KMS-11 (cell line): Measurements from ENCODE around the gene TAT.
A peak's percentile ranks its signal among the peaks of the same experiment; 100 is the strongest.

Experiments used
- H2AFZ ChIP-seq: fragments of 200-600 bp; sonication (generic); 2 replicates; pipeline ENCODE4 v1.6.1; 2016; ENCODE audit warnings: antibody characterized with exemption, mixed run types, low read depth
- H3K27ac ChIP-seq: fragments of 200-600 bp; sonication (generic); 2 replicates; pipeline ENCODE4 v1.6.1; 2016; ENCODE audit warnings: mild to moderate bottlenecking, mixed run types
- H3K27me3 ChIP-seq: fragments of 200-600 bp; sonication (generic); 2 replicates; pipeline ENCODE4 v1.6.1; 2017; ENCODE audit warnings: mild to moderate bottlenecking, low read depth, mixed run types, moderate library complexity; ENCODE audit not compliant: insufficient read depth
- H3K36me3 ChIP-seq: fragments of 200-600 bp; sonication (generic); 2 replicates; pipeline ENCODE4 v1.6.1; 2017; ENCODE audit warnings: mild to moderate bottlenecking, mixed run types; ENCODE audit not compliant: insufficient read depth
- H3K4me1 ChIP-seq: fragments of 200-600 bp; sonication (generic); 2 replicates; pipeline ENCODE4 v1.6.1; 2016; ENCODE audit warnings: mild to moderate bottlenecking, low read depth, mixed run types; ENCODE audit not compliant: poor library complexity, severe bottlenecking
- H3K4me2 ChIP-seq: fragments of 200-600 bp; sonication (generic); 2 replicates; pipeline ENCODE4 v1.7.0; 2016; ENCODE audit warnings: mild to moderate bottlenecking, mixed run types
- H3K4me3 ChIP-seq: fragments of 200-600 bp; sonication (generic); IDR thresholded peaks from 2 replicates; pipeline ENCODE4 v1.6.1; 2017; ENCODE audit warnings: low read depth, low read length, mixed read lengths; ENCODE audit not compliant: insufficient read depth
- H3K79me2 ChIP-seq: fragments of 200-600 bp; sonication (generic); 2 replicates; pipeline ENCODE4 v1.6.1; 2016; ENCODE audit warnings: low read depth, mixed run types; ENCODE audit not compliant: insufficient read depth
- H3K9ac ChIP-seq: fragments of 200-600 bp; sonication (generic); 2 replicates; pipeline ENCODE4 v1.6.1; 2016; ENCODE audit warnings: mild to moderate bottlenecking, mixed run types
- H4K20me1 ChIP-seq: fragments of 200-600 bp; sonication (generic); 2 replicates; pipeline ENCODE4 v1.6.1; 2016; ENCODE audit warnings: mild to moderate bottlenecking, mixed run types; ENCODE audit not compliant: insufficient read depth
- CTCF ChIP-seq: fragments of 200-600 bp; sonication (generic); conservative IDR thresholded peaks from 2 replicates; pipeline ENCODE4 v1.6.1; 2017; ENCODE audit warnings: low read depth, mild to moderate bottlenecking, antibody characterized with exemption, low read length, moderate library complexity, mixed read lengths

The TAT gene

GRCh38 chr16:71537643-71538042, 39.2 kb downstream of the TAT start:
- Histone ChIP-seq H3K79me2 (no peaks in the 10 kb centered on the region), H3K4me1 (no peaks in the 10 kb centered on the region), H3K27ac (no peak overlapping the region), H3K4me2 (no peak overlapping the region), H3K27me3 (no peaks in the 10 kb centered on the region), H4K20me1 (no peaks in the 10 kb centered on the region), H3K36me3 (no peaks in the 10 kb centered on the region), H3K9ac (no peak overlapping the region), H3K4me3 (no peak overlapping the region), H2AFZ (no peak overlapping the region)
- peak; percentile 67 for TF ChIP-seq CTCF

- no peak overlapping the region for H3K4me2 ChIP-seq
- H3K9ac ChIP-seq, result no peak overlapping the region
- H3K27me3 ChIP-seq, result no peaks in the 10 kb centered on the region
- H3K27ac ChIP-seq, result no peak overlapping the region
- H2AFZ ChIP-seq, result no peak overlapping the region
- no peak overlapping the region for H3K4me3 ChIP-seq
- no peak for TF ChIP-seq CTCF
- no peaks in the 10 kb centered on the region for H3K79me2 ChIP-seq
- H3K36me3 ChIP-seq, result no peaks in the 10 kb centered on the region
- no peaks in the 10 kb centered on the region for H3K4me1 ChIP-seq
- H4K20me1 ChIP-seq, result no peaks in the 10 kb centered on the region
These were observed 40.0 kb downstream of the TAT start for GRCh38 chr16:71536752-71537499.

GRCh38 chr16:71532366-71532765, 44.5 kb downstream of the TAT start:
- H3K27me3 ChIP-seq, result no peaks in the 10 kb centered on the region
- H3K4me1 ChIP-seq, result no peaks in the 10 kb centered on the region
- no peak for TF ChIP-seq CTCF
- H3K4me3 ChIP-seq, result no peak overlapping the region
- no peak overlapping the region for H3K4me2 ChIP-seq
- no peaks in the 10 kb centered on the region for H4K20me1 ChIP-seq
- no peaks in the 10 kb centered on the region for H3K79me2 ChIP-seq
- H3K36me3 ChIP-seq, result no peaks in the 10 kb centered on the region
- H3K27ac ChIP-seq, result no peak overlapping the region
- no peak overlapping the region for H3K9ac ChIP-seq
- H2AFZ ChIP-seq, result no peak overlapping the region

- no peak overlapping the region for H3K27ac ChIP-seq
- no peak overlapping the region for H3K9ac ChIP-seq
- no peak overlapping the region for H3K4me3 ChIP-seq
- no peaks in the 10 kb centered on the region for H4K20me1 ChIP-seq
- H2AFZ ChIP-seq, result no peak overlapping the region
- no peaks in the 10 kb centered on the region for H3K36me3 ChIP-seq
- no peak overlapping the region for H3K4me2 ChIP-seq
- H3K4me1 ChIP-seq, result no peaks in the 10 kb centered on the region
- no peaks in the 10 kb centered on the region for H3K27me3 ChIP-seq
- no peaks in the 10 kb centered on the region for H3K79me2 ChIP-seq
- no peak for TF ChIP-seq CTCF
These were observed 48.0 kb downstream of the TAT start for GRCh38 chr16:71528863-71529262.
